ENCODE data around the gene OXNAD1.

Gene OXNAD1

GRCh38 chr3:16264708-16265454, at the start of gene OXNAD1, which contains the start of gene DPH3:
TSS of gene OXNAD1 (plus strand) at chr3:16265212. CDS start at chr3:16270953, 5,741 bp downstream.
TSS of gene DPH3 (minus strand) at chr3:16264943. CDS start at chr3:16264876, 67 bp downstream.
- DNase-seq = peak; percentile 99

GRCh38 chr3:16216373-16216935, 48.6 kb upstream of the OXNAD1 start:
- DNase-seq = no peak

- no peak for DNase-seq
Measured at GRCh38 chr3:16219777-16220176, 45.2 kb upstream of the OXNAD1 start.

- DNase-seq = no peak
Measured at GRCh38 chr3:16221990-16222389, 43.0 kb upstream of the OXNAD1 start.

GRCh38 chr3:16222547-16222946, 42.5 kb upstream of the OXNAD1 start:
- no peak for DNase-seq

GRCh38 chr3:16224325-16224724, 40.7 kb upstream of the OXNAD1 start:
- DNase-seq = no peak

GRCh38 chr3:16227566-16227965, 37.4 kb upstream of the OXNAD1 start:
- no peak for DNase-seq

- peak; percentile 44 for DNase-seq
Measured at GRCh38 chr3:16229681-16230080, 35.3 kb upstream of the OXNAD1 start.

GRCh38 chr3:16231983-16232382, 33.0 kb upstream of the OXNAD1 start:
- DNase-seq = no peak

GRCh38 chr3:16233806-16234205, 31.2 kb upstream of the OXNAD1 start:
- no peak for DNase-seq

- DNase-seq = no peak
Measured at GRCh38 chr3:16234281-16234680, 30.7 kb upstream of the OXNAD1 start.

GRCh38 chr3:16236030-16236639, 28.9 kb upstream of the OXNAD1 start:
- DNase-seq = no peak

- no peak for DNase-seq
Measured at GRCh38 chr3:16236856-16237393, 28.1 kb upstream of the OXNAD1 start.

- peak; percentile 18 for DNase-seq
Measured at GRCh38 chr3:16239086-16239770, 25.8 kb upstream of the OXNAD1 start.

GRCh38 chr3:16239780-16240179, 25.2 kb upstream of the OXNAD1 start:
- DNase-seq = no peak

GRCh38 chr3:16240229-16241023, 24.6 kb upstream of the OXNAD1 start:
- peak; percentile 66 for DNase-seq

- DNase-seq = no peak
Measured at GRCh38 chr3:16241225-16241624, 23.8 kb upstream of the OXNAD1 start.

- no peak for DNase-seq
Measured at GRCh38 chr3:16242177-16242576, 22.8 kb upstream of the OXNAD1 start.

GRCh38 chr3:16243706-16244490, 21.1 kb upstream of the OXNAD1 start:
- no peak for DNase-seq

- DNase-seq = no peak
Measured at GRCh38 chr3:16245609-16246008, 19.4 kb upstream of the OXNAD1 start.

- peak; percentile 83 for DNase-seq
Measured at GRCh38 chr3:16247282-16248061, 17.5 kb upstream of the OXNAD1 start.
